Measurements from ENCODE around the gene CCDC186. TPM values are rescaled to one million over a fixed set of nuclear protein-coding genes. Genes with fewer than 3 reads are reported as not detected.
"Not testable (repeated sequence)": the region's sequence is repeated elsewhere in the genome, so short reads cannot be mapped to it uniquely, and the experiment has no call there.

Gene CCDC186
- total RNA-seq, 1 experiment from 2014 or later = 12.8 TPM

DNA sequence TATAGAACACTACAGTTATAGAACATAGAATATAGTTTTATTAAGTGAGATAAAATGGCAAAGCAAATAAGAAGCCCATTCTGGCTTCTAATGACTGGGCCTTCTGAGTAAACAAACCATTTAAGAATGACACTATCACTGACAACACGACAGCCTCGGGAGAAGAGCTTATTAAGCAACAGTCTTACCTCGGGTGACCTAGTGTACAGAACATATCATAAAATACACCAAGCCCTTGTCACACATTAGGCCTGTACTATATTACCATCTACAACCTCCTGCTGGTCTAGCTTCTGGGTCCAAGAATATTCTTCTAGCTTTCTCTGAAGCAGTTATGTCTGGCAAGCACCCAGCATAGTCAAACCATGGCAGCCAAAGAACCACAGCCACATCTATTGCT lies 32.0 kb downstream of the CCDC186 start:
- Mint-ChIP-seq H3K4me3 (ENCODE audit: low read depth, unreplicated experiment) (no peak overlapping the region), H3K36me3 (ENCODE audit: insufficient read depth, unreplicated experiment) (peaks cover 11% of the 10 kb centered on the region)
- BruUV-seq (replicated peaks) = no TSS peak

GRCh38 chr10:114140827-114141226 lies 33.2 kb downstream of the CCDC186 start:
- CTCF ChIA-PET; H3K36me3 Mint-ChIP-seq (ENCODE audit: insufficient read depth, unreplicated experiment); intact Hi-C loops (cut with micrococcal nuclease; ENCODE audit: unreplicated experiment); H3K27ac Mint-ChIP-seq (ENCODE audit: unreplicated experiment); H3K4me3 Mint-ChIP-seq (ENCODE audit: low read depth, unreplicated experiment); H3K27me3 Mint-ChIP-seq (ENCODE audit: unreplicated experiment); BruUV-seq (replicated peaks); H3K4me1 Mint-ChIP-seq (ENCODE audit: low read depth, unreplicated experiment); H3K9me3 Mint-ChIP-seq (ENCODE audit: low read depth, unreplicated experiment); DNase-seq: not testable (repeated sequence)

More for the DNA sequence above, 32.0 kb downstream of the CCDC186 start:
- TF ChIP-seq CTCF (IDR thresholded peaks at IDR 0.05; ENCODE audit: unreplicated experiment) = no peak
- intact Hi-C loops (cut with micrococcal nuclease; ENCODE audit: unreplicated experiment) = no loop called here
- H3K27me3 Mint-ChIP-seq (ENCODE audit: unreplicated experiment) = no peaks in the 10 kb centered on the region
- no peaks in the 10 kb centered on the region for H3K4me1 Mint-ChIP-seq (ENCODE audit: low read depth, unreplicated experiment)
- CTCF ChIA-PET = no interaction called here
- DNase-seq = no peak
- no peaks in the 10 kb centered on the region for H3K9me3 Mint-ChIP-seq (ENCODE audit: low read depth, unreplicated experiment)
- no peak overlapping the region for H3K27ac Mint-ChIP-seq (ENCODE audit: unreplicated experiment)

DNA sequence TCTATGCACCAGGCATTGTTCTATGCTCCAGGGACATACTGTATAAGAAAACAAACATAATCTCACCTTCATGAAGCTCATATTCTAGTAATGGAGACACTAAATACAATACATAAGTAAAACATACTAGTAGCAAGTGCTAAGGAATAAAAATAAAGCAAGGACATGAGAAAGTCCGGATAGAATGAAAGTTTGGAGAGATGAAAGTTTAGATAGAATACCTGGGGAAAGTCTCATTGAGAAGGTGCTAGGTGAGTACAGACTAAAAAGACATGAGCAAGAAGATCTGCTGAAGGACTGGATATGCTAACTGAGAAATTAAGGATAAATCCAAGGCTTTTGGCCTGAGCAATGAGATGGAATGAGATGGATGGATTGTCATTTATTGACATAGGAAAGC lies 34.0 kb downstream of the CCDC186 start:
- no peak overlapping the region for H3K4me3 Mint-ChIP-seq (ENCODE audit: low read depth, unreplicated experiment)
- intact Hi-C loops (cut with micrococcal nuclease; ENCODE audit: unreplicated experiment) = no loop called here
- H3K36me3 Mint-ChIP-seq (ENCODE audit: insufficient read depth, unreplicated experiment) = peaks cover 10% of the 10 kb centered on the region
- BruUV-seq (replicated peaks) = no TSS peak
- CTCF ChIA-PET = interaction anchor here (0.5 kb wide), 1 partner anchor 1582 kb away, joined by 3 read pairs; no protein-coding TSS in a partner anchor
- no peak for TF ChIP-seq CTCF (IDR thresholded peaks at IDR 0.05; ENCODE audit: unreplicated experiment)
- no peaks in the 10 kb centered on the region for H3K27me3 Mint-ChIP-seq (ENCODE audit: unreplicated experiment)
- no peaks in the 10 kb centered on the region for H3K9me3 Mint-ChIP-seq (ENCODE audit: low read depth, unreplicated experiment)
- no peak for DNase-seq
- no peaks in the 10 kb centered on the region for H3K4me1 Mint-ChIP-seq (ENCODE audit: low read depth, unreplicated experiment)
- no peak overlapping the region for H3K27ac Mint-ChIP-seq (ENCODE audit: unreplicated experiment)

DNA sequence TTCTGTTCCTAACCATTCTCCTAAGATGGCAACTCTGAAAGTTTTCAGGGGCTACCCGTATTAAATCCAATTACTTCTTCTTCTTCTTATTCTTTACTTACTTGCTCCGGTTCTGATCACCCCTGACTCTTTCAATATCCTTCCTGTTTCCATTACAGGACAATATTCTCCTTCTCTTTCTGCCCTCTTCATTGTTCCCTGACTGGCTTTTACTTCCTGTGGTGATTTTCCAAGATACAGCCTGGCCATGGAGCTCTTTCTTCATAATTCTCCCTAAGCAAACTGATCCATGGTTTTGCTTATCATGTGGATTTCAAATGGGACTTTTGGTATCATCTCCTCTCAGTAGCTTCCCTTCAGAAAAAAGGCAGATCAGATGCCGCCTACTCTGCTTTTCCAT lies 35.4 kb downstream of the CCDC186 start:
- no peak overlapping the region for H3K4me3 Mint-ChIP-seq (ENCODE audit: low read depth, unreplicated experiment)
- no peaks in the 10 kb centered on the region for H3K4me1 Mint-ChIP-seq (ENCODE audit: low read depth, unreplicated experiment)
- no TSS peak for BruUV-seq (replicated peaks)
- peaks cover 10% of the 10 kb centered on the region for H3K36me3 Mint-ChIP-seq (ENCODE audit: insufficient read depth, unreplicated experiment)
- no peak overlapping the region for H3K27ac Mint-ChIP-seq (ENCODE audit: unreplicated experiment)
- no peaks in the 10 kb centered on the region for H3K27me3 Mint-ChIP-seq (ENCODE audit: unreplicated experiment)
- TF ChIP-seq CTCF (IDR thresholded peaks at IDR 0.05; ENCODE audit: unreplicated experiment) = no peak
- CTCF ChIA-PET = no interaction called here
- DNase-seq = no peak
- H3K9me3 Mint-ChIP-seq (ENCODE audit: low read depth, unreplicated experiment) = no peaks in the 10 kb centered on the region
- intact Hi-C loops (cut with micrococcal nuclease; ENCODE audit: unreplicated experiment) = no loop called here

DNA sequence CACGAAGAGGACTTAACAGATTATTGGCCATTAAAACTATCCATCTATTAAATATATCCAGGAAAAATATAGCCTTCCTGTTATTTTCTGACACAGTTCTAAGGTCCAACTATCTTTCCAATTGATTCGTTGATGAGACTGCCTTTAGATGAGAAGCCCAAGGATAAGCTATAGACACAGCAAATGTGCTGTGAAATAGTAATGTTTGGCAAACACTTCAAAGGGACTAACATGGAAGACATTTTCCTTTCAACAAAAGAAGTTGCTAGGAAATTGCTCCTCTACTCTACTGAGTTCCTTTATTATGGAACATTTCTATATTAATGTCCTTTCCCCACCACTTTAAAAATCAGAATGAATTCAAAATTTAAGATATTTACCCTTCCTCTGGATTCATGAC lies 38.5 kb downstream of the CCDC186 start:
- H3K4me3 Mint-ChIP-seq (ENCODE audit: low read depth, unreplicated experiment) = no peak overlapping the region
- H3K27ac Mint-ChIP-seq (ENCODE audit: unreplicated experiment) = no peak overlapping the region
- intact Hi-C loops (cut with micrococcal nuclease; ENCODE audit: unreplicated experiment) = no loop called here
- TF ChIP-seq CTCF (IDR thresholded peaks at IDR 0.05; ENCODE audit: unreplicated experiment) = no peak
- no peak for DNase-seq
- H3K36me3 Mint-ChIP-seq (ENCODE audit: insufficient read depth, unreplicated experiment) = peaks cover 5% of the 10 kb centered on the region
- H3K4me1 Mint-ChIP-seq (ENCODE audit: low read depth, unreplicated experiment) = no peaks in the 10 kb centered on the region
- BruUV-seq (replicated peaks) = no TSS peak
- no peaks in the 10 kb centered on the region for H3K9me3 Mint-ChIP-seq (ENCODE audit: low read depth, unreplicated experiment)
- no peaks in the 10 kb centered on the region for H3K27me3 Mint-ChIP-seq (ENCODE audit: unreplicated experiment)
- CTCF ChIA-PET = no interaction called here

Measured in Calu3 (cell line).